ENCODE results near the gene TNNT3.
"Not testable (repeated sequence)": the region's sequence is repeated elsewhere in the genome, so short reads cannot be mapped to it uniquely, and the experiment has no call there.

The TNNT3 gene

GRCh38 chr11:1919391-1920127 lies at the start of gene TNNT3:
Gene TNNT3, plus strand, starts transcription at chr11:1919703. Its CDS starts 3,172 bp downstream, at chr11:1922875.
- H3K36me3 ChIP-seq (ENCODE audit: control insufficient read depth, insufficient read depth, low read length): no peaks in the 10 kb centered on the region
- H3K4me1 ChIP-seq (ENCODE audit: control insufficient read depth, insufficient read depth, low read length): no peaks in the 10 kb centered on the region
- no peak within 1 kb of the TSS for H3K4me3 ChIP-seq (ENCODE audit: low read depth, low read length)
- no peaks in the 10 kb centered on the region for H3K27me3 ChIP-seq (ENCODE audit: control insufficient read depth, insufficient read depth, low read length)
- H3K9ac ChIP-seq (ENCODE audit: low read depth, low read length): no peak within 1 kb of the TSS
- no peaks in the 10 kb centered on the region for H3K9me3 ChIP-seq (ENCODE audit: control insufficient read depth, insufficient read depth, low read length)

- no peaks in the 10 kb centered on the region for H3K36me3 ChIP-seq (ENCODE audit: control insufficient read depth, insufficient read depth, low read length)
- H3K9me3 ChIP-seq (ENCODE audit: control insufficient read depth, insufficient read depth, low read length): no peaks in the 10 kb centered on the region
- H3K27me3 ChIP-seq (ENCODE audit: control insufficient read depth, insufficient read depth, low read length): no peaks in the 10 kb centered on the region
- H3K4me1 ChIP-seq (ENCODE audit: control insufficient read depth, insufficient read depth, low read length): no peaks in the 10 kb centered on the region
- no peak overlapping the region for H3K4me3 ChIP-seq (ENCODE audit: low read depth, low read length)
- H3K9ac ChIP-seq (ENCODE audit: low read depth, low read length): no peak overlapping the region
Observed at GRCh38 chr11:1870326-1870696, 49.2 kb upstream of the TNNT3 start.

- H3K4me3 ChIP-seq (ENCODE audit: low read depth, low read length): no peak overlapping the region
- no peaks in the 10 kb centered on the region for H3K9me3 ChIP-seq (ENCODE audit: control insufficient read depth, insufficient read depth, low read length)
- H3K4me1 ChIP-seq (ENCODE audit: control insufficient read depth, insufficient read depth, low read length): no peaks in the 10 kb centered on the region
- H3K27me3 ChIP-seq (ENCODE audit: control insufficient read depth, insufficient read depth, low read length): no peaks in the 10 kb centered on the region
- H3K9ac ChIP-seq (ENCODE audit: low read depth, low read length): no peak overlapping the region
- no peaks in the 10 kb centered on the region for H3K36me3 ChIP-seq (ENCODE audit: control insufficient read depth, insufficient read depth, low read length)
Observed at GRCh38 chr11:1870721-1871466, 48.6 kb upstream of the TNNT3 start.

- no peak overlapping the region for H3K9ac ChIP-seq (ENCODE audit: low read depth, low read length)
- H3K27me3 ChIP-seq (ENCODE audit: control insufficient read depth, insufficient read depth, low read length): no peaks in the 10 kb centered on the region
- no peaks in the 10 kb centered on the region for H3K36me3 ChIP-seq (ENCODE audit: control insufficient read depth, insufficient read depth, low read length)
- no peaks in the 10 kb centered on the region for H3K4me1 ChIP-seq (ENCODE audit: control insufficient read depth, insufficient read depth, low read length)
- H3K4me3 ChIP-seq (ENCODE audit: low read depth, low read length): no peak overlapping the region
- H3K9me3 ChIP-seq (ENCODE audit: control insufficient read depth, insufficient read depth, low read length): no peaks in the 10 kb centered on the region
Observed at GRCh38 chr11:1871531-1871930, 48.0 kb upstream of the TNNT3 start.

- Histone ChIP-seq H3K27me3 (ENCODE audit: control insufficient read depth, insufficient read depth, low read length) (no peaks in the 10 kb centered on the region), H3K36me3 (ENCODE audit: control insufficient read depth, insufficient read depth, low read length) (no peaks in the 10 kb centered on the region), H3K4me1 (ENCODE audit: control insufficient read depth, insufficient read depth, low read length) (no peaks in the 10 kb centered on the region), H3K4me3 (ENCODE audit: low read depth, low read length) (no peak overlapping the region), H3K9ac (ENCODE audit: low read depth, low read length) (no peak overlapping the region), H3K9me3 (ENCODE audit: control insufficient read depth, insufficient read depth, low read length) (no peaks in the 10 kb centered on the region)
Observed at GRCh38 chr11:1872267-1872985, 47.1 kb upstream of the TNNT3 start.

GRCh38 chr11:1873048-1873812 lies 46.3 kb upstream of the TNNT3 start:
- H3K4me3 ChIP-seq (ENCODE audit: low read depth, low read length): no peak overlapping the region

GRCh38 chr11:1873813-1874150 lies 45.7 kb upstream of the TNNT3 start:
- H3K9ac ChIP-seq (ENCODE audit: low read depth, low read length); H3K27me3 ChIP-seq (ENCODE audit: control insufficient read depth, insufficient read depth, low read length); H3K4me1 ChIP-seq (ENCODE audit: control insufficient read depth, insufficient read depth, low read length); H3K36me3 ChIP-seq (ENCODE audit: control insufficient read depth, insufficient read depth, low read length); H3K4me3 ChIP-seq (ENCODE audit: low read depth, low read length); H3K9me3 ChIP-seq (ENCODE audit: control insufficient read depth, insufficient read depth, low read length): not testable (repeated sequence)

More at GRCh38 chr11:1873048-1873812, 46.3 kb upstream of the TNNT3 start:
- no peaks in the 10 kb centered on the region for H3K9me3 ChIP-seq (ENCODE audit: control insufficient read depth, insufficient read depth, low read length)
- no peaks in the 10 kb centered on the region for H3K27me3 ChIP-seq (ENCODE audit: control insufficient read depth, insufficient read depth, low read length)
- H3K9ac ChIP-seq (ENCODE audit: low read depth, low read length): no peak overlapping the region
- no peaks in the 10 kb centered on the region for H3K36me3 ChIP-seq (ENCODE audit: control insufficient read depth, insufficient read depth, low read length)
- no peaks in the 10 kb centered on the region for H3K4me1 ChIP-seq (ENCODE audit: control insufficient read depth, insufficient read depth, low read length)

GRCh38 chr11:1874441-1875092 lies 44.9 kb upstream of the TNNT3 start:
- H3K4me1 ChIP-seq (ENCODE audit: control insufficient read depth, insufficient read depth, low read length); H3K27me3 ChIP-seq (ENCODE audit: control insufficient read depth, insufficient read depth, low read length); H3K9ac ChIP-seq (ENCODE audit: low read depth, low read length); H3K36me3 ChIP-seq (ENCODE audit: control insufficient read depth, insufficient read depth, low read length); H3K9me3 ChIP-seq (ENCODE audit: control insufficient read depth, insufficient read depth, low read length); H3K4me3 ChIP-seq (ENCODE audit: low read depth, low read length): not testable (repeated sequence)

GRCh38 chr11:1875093-1875850 lies 44.2 kb upstream of the TNNT3 start:
- no peak overlapping the region for H3K9ac ChIP-seq (ENCODE audit: low read depth, low read length)
- no peaks in the 10 kb centered on the region for H3K36me3 ChIP-seq (ENCODE audit: control insufficient read depth, insufficient read depth, low read length)
- H3K4me3 ChIP-seq (ENCODE audit: low read depth, low read length): no peak overlapping the region
- no peaks in the 10 kb centered on the region for H3K27me3 ChIP-seq (ENCODE audit: control insufficient read depth, insufficient read depth, low read length)
- H3K9me3 ChIP-seq (ENCODE audit: control insufficient read depth, insufficient read depth, low read length): no peaks in the 10 kb centered on the region
- H3K4me1 ChIP-seq (ENCODE audit: control insufficient read depth, insufficient read depth, low read length): no peaks in the 10 kb centered on the region

- not testable (repeated sequence) for H3K4me1 ChIP-seq (ENCODE audit: control insufficient read depth, insufficient read depth, low read length); H3K27me3 ChIP-seq (ENCODE audit: control insufficient read depth, insufficient read depth, low read length); H3K9ac ChIP-seq (ENCODE audit: low read depth, low read length); H3K36me3 ChIP-seq (ENCODE audit: control insufficient read depth, insufficient read depth, low read length); H3K9me3 ChIP-seq (ENCODE audit: control insufficient read depth, insufficient read depth, low read length); H3K4me3 ChIP-seq (ENCODE audit: low read depth, low read length)
Observed at GRCh38 chr11:1875851-1876301, 43.6 kb upstream of the TNNT3 start.

Data from iPS-15b (cell line).